ENCODE data around the gene QSOX1.

Gene QSOX1

DNA sequence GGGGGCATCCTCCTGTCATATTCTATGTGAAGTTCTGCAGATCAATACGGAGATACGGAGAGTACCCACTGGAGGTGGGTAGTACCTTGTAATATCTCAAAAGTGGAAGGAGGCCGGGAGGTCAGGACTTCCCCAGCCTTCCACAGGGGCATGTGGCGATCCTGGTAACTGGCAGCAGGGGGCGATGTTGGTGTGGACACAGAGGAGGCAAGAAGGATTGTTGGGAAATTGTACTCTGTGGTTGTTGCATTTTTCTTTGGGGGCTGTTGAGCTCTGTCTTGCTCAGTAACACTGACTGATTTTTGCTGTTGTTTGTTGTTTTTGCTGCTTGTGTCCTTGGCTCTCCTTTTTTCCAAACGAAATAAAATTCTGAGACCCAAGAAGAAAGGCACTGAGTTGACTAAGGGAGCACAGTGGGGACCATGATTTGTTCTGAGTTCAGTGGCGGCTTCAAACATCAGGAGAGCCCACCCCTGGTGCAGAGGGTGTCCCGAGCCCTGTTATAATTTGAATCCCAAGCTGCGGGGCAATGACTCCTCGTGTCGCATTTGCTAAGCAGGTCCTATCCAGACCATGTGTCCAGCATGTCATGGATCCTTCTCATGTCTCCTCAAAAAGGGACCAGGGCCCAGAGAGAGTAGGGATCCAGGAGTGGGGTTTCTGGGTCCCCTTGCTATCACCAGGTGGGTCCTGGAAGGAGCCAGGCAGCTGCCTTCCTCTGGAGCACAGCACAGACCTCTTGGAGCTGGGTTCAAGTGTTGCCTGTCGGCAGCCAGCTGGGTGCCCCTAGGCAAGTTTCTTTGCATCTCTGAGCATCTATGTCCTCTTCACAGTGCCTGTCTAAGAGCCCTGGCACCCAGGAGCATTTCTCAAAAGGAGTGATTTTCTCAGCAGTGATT, 98.2 kb downstream of the QSOX1 start:
- peak; percentile 45 for DNase-seq (ENCODE audit: low spot score)

Data from LoVo (cell line).